HepG2 (cell line): ENCODE results near the gene LRRC45. TPM values are rescaled to one million over a fixed set of nuclear protein-coding genes. Genes with fewer than 3 reads are reported as not detected.
A peak's percentile ranks its signal among the peaks of the same experiment; 100 is the strongest.

Experiments
- HCFC1 ChIP-seq: fragments of 150-350 bp; IDR thresholded peaks from 2 replicates; pipeline ENCODE4 v1.6.1; 2014; ENCODE audit warnings: low read depth, low read length
- KDM3A ChIP-seq: IDR thresholded peaks from 2 replicates; pipeline ENCODE4 v1.6.1; 2018; ENCODE audit warnings: low read depth, missing compliant biosample characterization
- NCOA1 ChIP-seq: sonication (generic); formaldehyde crosslinking; IDR thresholded peaks from 2 replicates; pipeline ENCODE4 v1.9.0; 2021; ENCODE audit warnings: missing genetic modification reagents
- NR2F1 ChIP-seq, 2 experiments: fragments of 450-650 bp in 1 of 2; formaldehyde crosslinking in 1 of 2; IDR thresholded peaks; 2 replicates each; pipeline versions ENCODE4 v1.5.0 to v1.6.1; 2016 to 2020; ENCODE audit warnings: mild to moderate bottlenecking in 1 of 2, missing compliant biosample characterization in 1 of 2, missing genetic modification reagents in 1 of 2, moderate library complexity in 1 of 2
- PBX2 ChIP-seq: IDR thresholded peaks from 2 replicates; pipeline ENCODE4 v1.6.1; 2016; ENCODE audit warnings: control low read depth
- RNF219 ChIP-seq: sonication (generic); formaldehyde crosslinking; IDR thresholded peaks from 2 replicates; pipeline ENCODE4 v1.5.0; 2020; ENCODE audit warnings: mild to moderate bottlenecking, missing genetic modification reagents
- SALL2 ChIP-seq: sonication (generic); formaldehyde crosslinking; IDR thresholded peaks from 2 replicates; pipeline ENCODE4 v1.8.1; 2023; ENCODE audit warnings: mild to moderate bottlenecking, missing genetic modification reagents, inconsistent platforms
- SNAPC4 ChIP-seq: sonication (generic); formaldehyde crosslinking; IDR thresholded peaks from 2 replicates; pipeline ENCODE4 v1.4.0; 2020; ENCODE audit warnings: mild to moderate bottlenecking, missing genetic modification reagents
- STAT6 ChIP-seq: sonication (generic); formaldehyde crosslinking; IDR thresholded peaks from 2 replicates; pipeline ENCODE4 v1.4.0; 2020; ENCODE audit warnings: missing genetic modification reagents, mild to moderate bottlenecking, borderline replicate concordance
- TOPORS ChIP-seq: sonication (generic); formaldehyde crosslinking; IDR thresholded peaks from 2 replicates; pipeline ENCODE4 v1.8.0; 2023; ENCODE audit warnings: mild to moderate bottlenecking, missing genetic modification reagents
- ZBTB10 ChIP-seq: sonication (generic); formaldehyde crosslinking; IDR thresholded peaks from 2 replicates; pipeline ENCODE4 v1.4.0; 2020; ENCODE audit warnings: missing genetic modification reagents, borderline replicate concordance
- ZBTB20 ChIP-seq: sonication (generic); formaldehyde crosslinking; IDR thresholded peaks from 2 replicates; pipeline ENCODE4 v1.8.1; 2023; ENCODE audit warnings: missing genetic modification reagents, low read depth, mild to moderate bottlenecking, borderline replicate concordance
- ZMAT3 ChIP-seq: sonication (generic); formaldehyde crosslinking; conservative IDR thresholded peaks from 2 replicates; pipeline ENCODE4 v1.7.0; 2021; ENCODE audit warnings: missing genetic modification reagents
- ZSCAN29 ChIP-seq: sonication (generic); formaldehyde crosslinking; conservative IDR thresholded peaks from 2 replicates; pipeline ENCODE4 v1.4.0; 2020; ENCODE audit warnings: mild to moderate bottlenecking, missing genetic modification reagents
- polyA plus RNA-seq, 8 experiments: library from polyadenylated mRNA; depleted of rRNA in 3 of 8; stranded (reverse) in 7 of 8; unstranded in 1 of 8; fragments of >200 nt; fragmentation: Illumina TruSeq in 4 of 8; extraction: Trizol in 4 of 8; gene quantifications; 2 replicates each; pipeline versions ENCODE4 v1.2.1 to v1.2.3, GENCODE V29; 2011 to 2016; ENCODE audit warnings: low read depth in 4 of 8, missing spikeins in 1 of 8, mixed read lengths in 1 of 8; ENCODE audit not compliant: insufficient read depth in 1 of 8
- total RNA-seq, 5 experiments: library from RNA; depleted of rRNA; stranded (reverse); fragments of >200 nt; fragmentation: Illumina TruSeq; extraction: Trizol; gene quantifications; 2 replicates each; pipeline ENCODE4 v1.2.3, GENCODE V29; 2016; ENCODE audit warnings: low read depth in 1 of 5

The LRRC45 gene
- total and polyA plus RNA-seq, 2 of the 13 experiments (the other 11 are each of a cell fraction or from before 2014, with no cell fraction given) = 11.6 to 48.1 TPM

- TF ChIP-seq PBX2 (CRISPR knock-in tag) (no peak), STAT6 (no peak), ZMAT3 (CRISPR knock-in tag) (peak; percentile 37; the same call in 1 of the 2 replicates), KDM3A (CRISPR knock-in tag) (peak; percentile 65; the same call in 1 of the 2 replicates), ZSCAN29 (CRISPR knock-in tag) (0 out of 2 replicates have a peak, but pooled peaks have one; percentile 6), SALL2 (no peak), ZBTB10 (CRISPR knock-in tag) (no peak), ZBTB20 (CRISPR knock-in tag) (no peak), NR2F1 (CRISPR knock-in tag; IDR thresholded peaks at IDR 0.05) (no peak), RNF219 (CRISPR knock-in tag) (no peak), TOPORS (CRISPR knock-in tag) (peak; percentile 66; the same call in 1 of the 2 replicates), SNAPC4 (CRISPR knock-in tag) (no peak), NCOA1 (CRISPR knock-in tag) (0 out of 2 replicates have a peak, but pooled peaks have one; percentile 44), HCFC1 (no peak)
Observed at GRCh38 chr17:82023447-82024241, 539 bp downstream of the LRRC45 start (continued).
